ENCODE results near the gene CASP3. TPM values are rescaled to one million over a fixed set of nuclear protein-coding genes. Genes with fewer than 3 reads are reported as not detected.

Gene CASP3
- total and polyA plus RNA-seq, 2 donors (not counting 1 experiment from before 2014, with no cell fraction given): 7.9 to 15.8 TPM

DNA sequence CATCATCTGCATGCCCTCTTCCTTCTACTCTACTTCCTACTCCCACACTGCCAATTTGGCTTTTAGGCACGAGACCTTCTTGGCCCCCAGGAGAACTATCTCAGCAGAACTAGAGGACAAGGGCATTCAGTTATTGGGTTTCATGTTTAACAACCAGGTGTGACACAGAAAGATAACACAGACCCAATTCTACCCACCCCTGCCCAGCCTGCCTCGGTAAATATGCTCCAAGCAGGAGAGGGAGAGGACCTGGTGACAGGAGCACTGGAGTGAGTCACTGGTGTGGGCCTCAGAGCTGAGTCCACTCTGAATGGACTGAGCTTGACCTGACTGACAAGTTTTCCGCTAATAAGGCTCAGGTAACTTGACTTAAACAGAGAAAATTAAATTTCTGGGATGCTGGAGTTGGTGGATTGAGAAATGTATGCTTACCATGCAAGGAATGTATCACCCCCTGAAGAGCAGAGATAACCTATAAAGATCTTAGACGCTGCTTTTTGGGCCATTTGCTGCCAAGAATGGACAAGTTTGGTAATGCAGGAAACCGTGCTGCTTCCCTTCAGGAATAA is 52.5 kb downstream of the CASP3 start:
- Histone ChIP-seq H2AFZ (ENCODE audit: insufficient read depth, low read depth, low read length, poor library complexity, severe bottlenecking) (no peak overlapping the region), H4K20me1 (ENCODE audit: control insufficient read depth, insufficient read depth, low read length, poor library complexity, severe bottlenecking) (no peaks in the 10 kb centered on the region), H3K36me3 (replicated peaks in 1 of 2; ENCODE audit: control extremely low read depth in 1 of 2, control insufficient read depth in 1 of 2, extremely low read depth in 1 of 2, insufficient read depth in 2 of 2, low read length in 1 of 2) (no peaks in the 10 kb centered on the region), H3K9ac (ENCODE audit: low read length) (no peak overlapping the region), H3K4me2 (replicated peaks; ENCODE audit: low read depth, low read length, poor library complexity, severe bottlenecking) (no peak overlapping the region), H3K4me1 (ENCODE audit: control insufficient read depth in 2 of 2, insufficient read depth in 2 of 2, low read length in 2 of 2) (no peaks in the 10 kb centered on the region), H3K9me3 (ENCODE audit: control extremely low read depth in 1 of 3, control insufficient read depth in 2 of 3, insufficient read depth in 1 of 3, low read length in 2 of 3) (no peaks in the 10 kb centered on the region), H3K27ac (ENCODE audit: low read length in 2 of 2) (no peak overlapping the region), H3K27me3 (replicated peaks in 1 of 4; ENCODE audit: control extremely low read depth in 1 of 4, control insufficient read depth in 3 of 4, insufficient read depth in 4 of 4, low read length in 3 of 4) (peaks cover 0 to 3% (median 0%) of the 10 kb centered on the region in 4 experiments), H3K79me2 (ENCODE audit: control insufficient read depth, insufficient read depth, low read length) (no peaks in the 10 kb centered on the region), H3K4me3 (ENCODE audit: control extremely low read depth in 1 of 5, extremely low read depth in 1 of 5, insufficient read depth in 1 of 5, low read depth in 2 of 5, low read length in 4 of 5) (no peak overlapping the region)
- DNase-seq: no peak
- H3K27ac Mint-ChIP-seq: no peak overlapping the region
- TF ChIP-seq, protein P1, sequence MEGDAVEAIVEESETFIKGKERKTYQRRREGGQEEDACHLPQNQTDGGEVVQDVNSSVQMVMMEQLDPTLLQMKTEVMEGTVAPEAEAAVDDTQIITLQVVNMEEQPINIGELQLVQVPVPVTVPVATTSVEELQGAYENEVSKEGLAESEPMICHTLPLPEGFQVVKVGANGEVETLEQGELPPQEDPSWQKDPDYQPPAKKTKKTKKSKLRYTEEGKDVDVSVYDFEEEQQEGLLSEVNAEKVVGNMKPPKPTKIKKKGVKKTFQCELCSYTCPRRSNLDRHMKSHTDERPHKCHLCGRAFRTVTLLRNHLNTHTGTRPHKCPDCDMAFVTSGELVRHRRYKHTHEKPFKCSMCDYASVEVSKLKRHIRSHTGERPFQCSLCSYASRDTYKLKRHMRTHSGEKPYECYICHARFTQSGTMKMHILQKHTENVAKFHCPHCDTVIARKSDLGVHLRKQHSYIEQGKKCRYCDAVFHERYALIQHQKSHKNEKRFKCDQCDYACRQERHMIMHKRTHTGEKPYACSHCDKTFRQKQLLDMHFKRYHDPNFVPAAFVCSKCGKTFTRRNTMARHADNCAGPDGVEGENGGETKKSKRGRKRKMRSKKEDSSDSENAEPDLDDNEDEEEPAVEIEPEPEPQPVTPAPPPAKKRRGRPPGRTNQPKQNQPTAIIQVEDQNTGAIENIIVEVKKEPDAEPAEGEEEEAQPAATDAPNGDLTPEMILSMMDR (IDR thresholded peaks at IDR 0.05): no peak
- no peak for TF ChIP-seq EZH2 (IDR thresholded peaks at IDR 0.05; ENCODE audit: borderline replicate concordance, insufficient read depth, low read depth, low read length, poor library complexity, severe bottlenecking)
- no peak for ATAC-seq (ENCODE audit: low read depth)
- POLR2A ChIA-PET: no interaction called here
- no peak overlapping the region for H3K4me3 Mint-ChIP-seq
- CTCF ChIA-PET: no interaction called here
- intact Hi-C loops (cut with micrococcal nuclease): no loop called here
- WGBS (ENCODE audit: insufficient coverage): 80% methylated on average over 1 of the region's 5 CpGs
- H3K9me3 Mint-ChIP-seq (ENCODE audit: insufficient read depth): no peaks in the 10 kb centered on the region
- H3K4me1 Mint-ChIP-seq: no peaks in the 10 kb centered on the region
- peaks cover 10% of the 10 kb centered on the region for H3K27me3 Mint-ChIP-seq

DNA sequence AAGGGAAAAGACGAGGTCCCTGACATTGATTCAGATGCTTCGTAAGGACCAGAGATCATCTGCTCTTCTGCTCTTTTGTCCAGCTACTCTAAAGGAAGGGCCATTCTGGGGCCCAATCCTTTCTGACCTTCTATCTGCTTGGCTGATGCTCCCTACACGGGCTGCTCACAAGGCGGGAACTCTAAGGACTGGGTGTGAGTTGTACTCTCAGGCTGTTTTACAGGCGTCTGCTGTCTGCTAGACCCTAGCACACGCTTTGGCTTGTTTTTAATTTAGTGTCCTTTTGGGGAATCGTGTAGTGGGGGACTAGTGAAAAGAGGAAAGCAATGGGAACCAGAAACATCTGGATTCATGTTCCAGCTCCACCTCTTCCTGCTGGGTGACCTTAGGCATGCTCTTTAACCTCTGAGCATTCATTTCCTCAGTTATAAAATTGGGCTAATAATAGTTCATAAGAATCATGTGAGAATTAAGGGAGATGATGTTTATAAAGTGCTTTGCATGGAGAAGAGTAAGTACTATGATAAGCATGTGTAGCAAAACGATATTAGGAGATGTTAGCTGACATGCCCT is 53.1 kb downstream of the CASP3 start:
- intact Hi-C loops (cut with micrococcal nuclease): no loop called here
- ATAC-seq (ENCODE audit: low read depth) (no peak), DNase-seq (no peak)
- no peak overlapping the region for H3K4me2 ChIP-seq (replicated peaks; ENCODE audit: low read depth, low read length, poor library complexity, severe bottlenecking)
- ChIA-PET CTCF (no interaction called here), POLR2A (no interaction called here)
- H2AFZ ChIP-seq (ENCODE audit: insufficient read depth, low read depth, low read length, poor library complexity, severe bottlenecking): no peak overlapping the region
- Mint-ChIP-seq H3K4me1 (no peaks in the 10 kb centered on the region), H3K9me3 (ENCODE audit: insufficient read depth) (no peaks in the 10 kb centered on the region), H3K4me3 (no peak overlapping the region), H3K27ac (no peak overlapping the region), H3K27me3 (peaks cover 10% of the 10 kb centered on the region)
- TF ChIP-seq, protein P1 (IDR thresholded peaks at IDR 0.05): no peak
- no peak for TF ChIP-seq EZH2 (IDR thresholded peaks at IDR 0.05; ENCODE audit: borderline replicate concordance, insufficient read depth, low read depth, low read length, poor library complexity, severe bottlenecking)
- no peaks in the 10 kb centered on the region for H3K9me3 ChIP-seq (ENCODE audit: control extremely low read depth in 1 of 3, control insufficient read depth in 2 of 3, insufficient read depth in 1 of 3, low read length in 2 of 3)
- 100% methylated on average over 3 of the region's 8 CpGs for WGBS (ENCODE audit: insufficient coverage)
- no peak overlapping the region for H3K4me3 ChIP-seq (ENCODE audit: control extremely low read depth in 1 of 5, extremely low read depth in 1 of 5, insufficient read depth in 1 of 5, low read depth in 2 of 5, low read length in 4 of 5)
- no peaks in the 10 kb centered on the region for H4K20me1 ChIP-seq (ENCODE audit: control insufficient read depth, insufficient read depth, low read length, poor library complexity, severe bottlenecking)
- H3K9ac ChIP-seq (ENCODE audit: low read length): no peak overlapping the region
- H3K79me2 ChIP-seq (ENCODE audit: control insufficient read depth, insufficient read depth, low read length): no peaks in the 10 kb centered on the region
- H3K36me3 ChIP-seq (replicated peaks in 1 of 2; ENCODE audit: control extremely low read depth in 1 of 2, control insufficient read depth in 1 of 2, extremely low read depth in 1 of 2, insufficient read depth in 2 of 2, low read length in 1 of 2): no peaks in the 10 kb centered on the region
- peaks cover 0 to 3% (median 0%) of the 10 kb centered on the region in 4 experiments for H3K27me3 ChIP-seq (replicated peaks in 1 of 4; ENCODE audit: control extremely low read depth in 1 of 4, control insufficient read depth in 3 of 4, insufficient read depth in 4 of 4, low read length in 3 of 4)
- H3K4me1 ChIP-seq (ENCODE audit: control insufficient read depth in 2 of 2, insufficient read depth in 2 of 2, low read length in 2 of 2): no peaks in the 10 kb centered on the region
- no peak overlapping the region for H3K27ac ChIP-seq (ENCODE audit: low read length in 2 of 2)

Data from B cell (primary cell).